Measurements from ENCODE around the gene KRTAP4-2.
"Not testable (repeated sequence)": the region's sequence is repeated elsewhere in the genome, so short reads cannot be mapped to it uniquely, and the experiment has no call there.

Gene KRTAP4-2

DNA sequence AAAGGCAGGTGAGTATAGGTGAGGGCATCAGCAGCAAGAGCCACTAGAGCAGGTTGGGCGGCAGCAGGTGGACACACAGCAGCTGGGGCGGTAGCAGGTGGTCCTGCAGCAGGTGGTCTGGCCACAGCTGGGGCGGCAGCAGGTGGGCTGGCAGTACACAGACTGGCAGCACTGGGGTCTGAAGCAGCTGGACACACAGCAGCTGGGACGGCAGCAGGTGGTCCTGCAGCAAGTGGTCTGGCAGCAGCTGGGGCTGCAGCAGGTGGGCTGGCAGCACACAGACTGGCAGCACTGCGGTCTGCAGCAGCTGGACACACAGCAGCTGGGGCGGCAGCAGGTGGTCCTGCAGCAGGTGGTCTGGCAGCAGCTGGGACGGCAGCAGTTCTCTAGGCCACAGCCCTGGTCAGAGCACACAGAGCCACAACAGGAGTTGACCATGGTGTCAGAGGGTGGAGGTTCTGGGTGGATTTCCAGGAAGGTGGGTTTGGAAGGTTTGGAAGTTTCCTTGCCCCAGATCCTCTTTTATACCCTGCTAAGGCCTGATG lies at the start of gene KRTAP4-2:
TSS of gene KRTAP4-2 (minus strand) at position 495 of the 545 bp plus-strand sequence. CDS start at position 438, 57 bp downstream.
- no peak for DNase-seq

DNA sequence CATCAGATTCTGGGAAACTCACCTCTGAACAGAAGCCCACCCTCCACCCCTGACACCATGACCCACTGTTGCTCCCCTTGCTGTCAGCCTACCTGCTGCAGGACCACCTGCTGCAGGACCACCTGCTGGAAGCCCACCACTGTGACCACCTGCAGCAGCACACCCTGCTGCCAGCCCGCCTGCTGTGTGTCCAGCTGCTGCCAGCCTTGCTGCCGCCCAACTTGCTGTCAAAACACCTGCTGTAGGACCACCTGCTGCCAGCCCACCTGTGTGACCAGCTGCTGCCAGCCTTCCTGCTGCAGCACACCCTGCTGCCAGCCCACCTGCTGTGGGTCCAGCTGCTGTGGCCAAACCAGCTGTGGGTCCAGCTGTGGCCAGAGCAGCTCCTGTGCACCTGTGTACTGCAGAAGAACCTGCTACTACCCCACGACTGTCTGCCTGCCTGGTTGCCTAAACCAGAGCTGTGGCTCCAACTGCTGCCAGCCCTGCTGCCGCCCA lies 48.6 kb upstream of the KRTAP4-2 start, which contains the start of gene KRTAP9-2:
TSS of gene KRTAP9-2 (plus strand) at position 51 of the 498 bp plus-strand sequence. CDS start at position 58, 7 bp downstream.
- not testable (repeated sequence) for DNase-seq

DNA sequence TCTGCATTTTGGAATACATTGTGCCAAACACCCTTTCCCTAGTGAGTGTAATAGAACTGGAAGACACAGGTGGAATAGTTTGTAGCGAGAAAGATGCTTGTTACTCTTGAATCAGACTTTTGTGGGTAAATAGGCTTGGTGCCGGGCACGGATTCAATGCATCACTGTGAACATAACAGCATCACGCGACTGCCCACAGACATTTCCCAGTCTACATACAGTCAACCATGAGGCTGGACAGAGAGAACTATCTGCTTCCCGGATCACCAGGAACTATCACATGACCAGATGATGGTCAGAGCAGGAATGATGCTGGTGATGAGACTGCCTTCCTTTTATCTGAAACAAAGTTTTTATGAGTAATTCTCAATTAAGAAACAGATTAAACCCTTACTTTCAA lies 48.0 kb upstream of the KRTAP4-2 start:
- no peak for DNase-seq

DNA sequence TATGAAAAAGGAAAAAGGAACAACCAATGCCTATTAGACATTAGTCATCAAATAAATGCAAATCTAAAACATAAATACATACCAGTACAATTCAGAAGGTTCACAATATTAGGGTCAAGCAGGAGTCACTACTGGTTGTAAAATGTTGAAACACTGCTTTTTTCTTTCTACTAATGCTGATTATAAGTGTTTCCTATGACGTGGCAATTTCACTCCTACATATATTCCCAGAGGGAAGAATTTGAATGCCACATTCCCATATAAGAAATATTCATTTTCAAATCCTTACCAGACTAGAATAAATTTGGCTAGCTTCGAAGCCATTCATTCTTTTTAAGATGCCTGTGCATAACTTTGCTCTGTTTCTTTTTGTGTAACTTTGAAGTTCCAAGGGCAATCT lies 45.8 kb upstream of the KRTAP4-2 start:
- no peak for DNase-seq

DNA sequence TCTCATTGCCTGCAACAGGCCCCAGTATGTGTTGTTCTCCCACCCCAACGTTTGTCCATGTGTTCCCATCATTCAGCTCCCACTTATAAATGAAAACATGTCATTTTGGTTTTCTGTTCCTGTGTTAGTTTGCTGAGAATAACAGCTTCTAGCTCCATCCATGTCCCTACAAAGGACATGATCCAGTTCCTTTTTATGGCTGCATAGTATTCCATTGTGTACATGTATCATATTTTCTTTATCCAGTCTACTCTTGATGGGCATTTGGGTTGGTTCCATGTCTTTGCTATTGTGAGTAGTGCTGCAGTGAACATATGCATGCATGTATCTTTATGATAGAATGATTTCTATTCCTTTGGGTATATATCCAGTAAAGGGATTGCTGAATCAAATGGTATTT lies 37.7 kb upstream of the KRTAP4-2 start:
- DNase-seq: no peak

DNA sequence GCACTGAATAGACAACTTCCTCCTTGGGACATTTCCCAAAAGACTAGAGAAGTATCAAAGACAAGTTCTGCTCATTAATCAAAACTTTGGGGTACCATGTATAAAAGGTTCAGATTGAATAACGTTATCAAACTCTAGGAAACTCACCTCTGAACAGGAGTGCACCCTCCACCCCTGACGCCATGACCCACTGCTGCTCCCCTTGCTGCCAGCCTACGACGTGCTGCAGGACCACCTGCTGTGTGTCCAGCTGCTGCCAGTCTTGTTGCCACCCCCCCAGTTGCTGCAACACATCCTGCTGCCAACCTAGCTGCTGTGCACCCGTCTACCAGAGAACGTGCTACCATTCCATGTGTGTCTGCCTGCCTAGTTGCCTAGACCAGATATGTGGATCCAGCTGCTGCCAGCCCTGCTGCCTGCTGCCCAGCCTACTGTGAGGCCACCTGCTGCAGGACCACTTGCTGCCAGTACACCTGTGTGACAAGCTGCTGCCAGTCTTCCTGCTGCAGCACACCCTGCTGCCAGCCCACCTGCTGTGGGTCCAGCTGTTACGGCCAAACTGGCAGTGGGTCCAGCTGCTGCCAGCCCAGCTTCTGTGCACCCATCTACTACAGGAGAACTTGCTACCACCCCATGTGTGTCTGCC lies 34.6 kb upstream of the KRTAP4-2 start:
- no peak for DNase-seq

DNA sequence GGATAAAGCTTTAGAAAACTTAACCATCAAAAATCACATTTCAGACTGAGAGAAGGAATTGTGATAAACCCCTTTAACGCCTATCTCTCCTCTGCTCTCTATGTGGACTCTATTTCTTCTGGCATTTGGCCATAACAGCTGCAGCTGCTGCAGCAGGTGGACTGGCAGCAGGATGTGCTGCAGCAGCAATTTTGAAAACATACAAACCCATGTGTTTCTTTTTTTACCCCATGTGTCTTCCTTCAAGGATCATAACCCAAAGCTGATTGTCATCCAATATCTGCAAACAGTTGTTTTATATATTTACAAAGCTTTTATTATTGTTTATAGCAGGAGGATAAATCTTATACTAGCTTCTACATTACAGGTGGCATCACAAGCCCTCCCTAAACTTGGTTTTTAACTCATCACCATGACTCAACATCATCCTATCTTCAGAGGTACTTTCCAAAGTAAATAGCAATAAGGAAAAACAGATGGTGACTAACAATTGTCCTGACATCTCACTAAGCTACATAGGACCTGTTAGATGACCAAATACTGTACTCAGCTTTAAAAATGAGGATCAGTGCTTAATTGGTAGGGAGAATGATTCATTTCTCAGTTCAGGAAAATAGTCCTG lies 33.9 kb upstream of the KRTAP4-2 start:
- DNase-seq: no peak

DNA sequence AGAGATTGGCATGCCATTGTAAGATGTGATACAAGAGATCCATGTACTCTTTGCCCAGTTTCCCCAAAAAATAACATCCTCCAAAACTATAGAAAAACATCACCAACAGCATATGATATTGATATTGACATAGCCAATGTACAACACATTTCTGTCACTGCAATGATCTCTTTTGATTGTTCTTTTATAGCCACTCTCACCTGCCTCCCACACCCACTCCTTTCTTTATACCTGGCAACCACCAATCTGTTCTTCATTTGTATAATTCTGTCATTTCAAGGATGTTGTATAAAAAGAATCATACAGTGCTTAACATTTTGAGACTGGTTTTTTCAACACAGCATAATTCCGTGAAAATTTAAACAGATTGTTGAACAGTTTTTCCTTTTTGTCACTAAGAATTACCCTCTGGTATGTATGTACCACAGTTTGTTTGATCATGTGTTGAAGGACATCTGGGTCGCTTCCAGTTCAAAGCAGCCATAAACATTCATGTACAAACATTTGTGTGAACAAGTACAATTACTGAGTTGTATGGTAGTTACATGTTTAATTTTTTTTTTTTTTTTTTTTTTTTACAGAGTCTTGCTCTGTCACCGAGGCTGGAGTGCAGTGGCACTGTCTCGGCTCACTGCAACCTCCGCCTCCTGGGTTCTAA lies 21.5 kb upstream of the KRTAP4-2 start:
- no peak for DNase-seq

DNA sequence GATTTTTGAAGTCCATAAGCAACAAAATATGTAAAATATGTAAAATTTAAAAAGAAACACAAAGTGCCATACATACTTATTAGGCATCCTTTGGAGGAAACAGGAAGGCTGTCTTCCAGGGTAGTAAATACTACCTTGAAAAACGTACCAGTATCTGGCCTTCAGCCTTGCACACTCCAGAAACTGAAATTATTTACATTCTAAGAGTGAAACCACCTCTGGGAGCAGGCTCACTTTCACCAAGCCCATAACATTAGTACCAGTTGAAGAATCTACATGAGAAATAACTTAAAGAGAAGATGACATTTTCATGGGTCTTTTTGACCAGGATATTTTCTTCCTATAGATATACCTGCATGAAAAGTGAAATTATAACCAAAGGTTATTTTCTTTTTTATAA lies 18.0 kb upstream of the KRTAP4-2 start:
- DNase-seq: no peak

DNA sequence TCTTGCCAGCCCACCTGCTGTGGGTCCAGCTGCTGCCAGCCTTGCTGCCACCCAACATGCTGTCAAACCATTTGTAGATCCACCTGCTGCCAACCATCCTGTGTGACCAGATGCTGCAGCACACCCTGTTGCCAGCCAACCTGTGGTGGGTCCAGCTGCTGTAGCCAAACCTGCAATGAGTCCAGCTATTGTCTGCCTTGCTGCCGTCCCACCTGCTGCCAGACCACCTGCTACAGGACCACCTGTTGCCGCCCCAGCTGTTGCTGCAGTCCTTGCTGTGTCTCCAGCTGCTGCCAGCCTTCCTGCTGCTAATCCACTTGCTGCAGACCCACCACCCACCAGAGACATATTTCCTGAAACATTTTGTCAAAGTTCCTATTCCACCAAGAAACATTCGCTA lies 12.3 kb upstream of the KRTAP4-2 start:
- DNase-seq: no peak

DNA sequence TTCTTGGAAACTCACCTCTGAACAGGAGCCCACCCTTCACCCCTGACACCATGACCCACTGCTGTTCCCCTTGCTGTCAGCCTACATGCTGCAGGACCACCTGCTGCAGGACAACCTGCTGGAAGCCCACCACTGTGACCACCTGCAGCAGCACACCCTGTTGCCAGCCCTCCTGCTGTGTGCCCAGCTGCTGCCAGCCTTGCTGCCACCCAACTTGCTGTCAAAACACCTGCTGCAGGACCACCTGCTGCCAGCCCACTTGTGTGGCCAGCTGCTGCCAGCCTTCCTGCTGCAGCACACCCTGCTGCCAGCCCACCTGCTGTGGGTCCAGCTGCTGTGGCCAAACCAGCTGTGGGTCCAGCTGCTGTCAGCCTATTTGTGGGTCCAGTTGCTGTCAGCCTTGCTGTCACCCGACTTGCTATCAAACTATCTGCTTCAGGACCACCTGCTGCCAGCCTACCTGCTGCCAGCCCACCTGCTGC lies 11.9 kb upstream of the KRTAP4-2 start, which contains the start of gene KRTAP9-1:
TSS of gene KRTAP9-1 (plus strand) at position 51 of the 482 bp plus-strand sequence. CDS start at position 51, 0 bp downstream.
- DNase-seq: not testable (repeated sequence)

DNA sequence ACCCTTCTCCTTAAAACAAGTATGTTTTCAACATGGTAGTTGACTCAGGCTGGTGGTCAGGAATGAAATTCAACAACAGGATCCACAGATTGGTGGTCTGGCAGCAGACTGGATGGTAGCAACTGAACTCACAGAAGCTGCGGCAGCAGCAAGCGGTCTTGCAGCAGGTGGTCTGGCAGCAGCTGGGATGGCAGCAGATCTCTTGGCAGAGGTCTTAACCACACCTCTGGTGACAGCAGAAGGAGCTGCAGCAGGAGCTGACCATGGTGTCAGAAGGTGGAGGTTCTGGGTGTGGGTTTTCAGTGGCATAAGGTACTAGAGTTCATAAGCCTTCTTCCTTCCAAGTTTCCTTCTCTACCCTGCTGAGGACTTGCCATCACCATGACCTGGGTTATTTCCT lies 8.9 kb upstream of the KRTAP4-2 start:
- DNase-seq: no peak

DNA sequence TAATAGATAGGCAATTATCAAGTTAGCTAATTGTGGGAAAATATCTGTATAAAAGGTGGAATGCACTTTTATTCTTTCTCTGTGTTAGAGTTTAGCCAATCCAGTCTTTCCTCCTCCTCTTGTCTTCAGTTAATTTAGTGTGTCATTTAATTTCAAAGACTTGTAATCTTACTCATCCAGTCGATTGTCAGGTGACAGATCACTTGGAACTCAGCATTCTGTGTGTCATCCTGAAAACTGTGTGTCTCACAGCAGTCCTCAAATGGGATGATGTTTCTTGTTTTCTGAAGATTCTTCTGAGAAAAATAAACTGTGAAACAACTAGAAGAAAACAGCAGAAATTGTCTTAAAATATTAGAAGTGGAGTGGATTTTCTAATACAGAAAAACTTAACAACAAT lies 7.0 kb upstream of the KRTAP4-2 start:
- no peak for DNase-seq

DNA sequence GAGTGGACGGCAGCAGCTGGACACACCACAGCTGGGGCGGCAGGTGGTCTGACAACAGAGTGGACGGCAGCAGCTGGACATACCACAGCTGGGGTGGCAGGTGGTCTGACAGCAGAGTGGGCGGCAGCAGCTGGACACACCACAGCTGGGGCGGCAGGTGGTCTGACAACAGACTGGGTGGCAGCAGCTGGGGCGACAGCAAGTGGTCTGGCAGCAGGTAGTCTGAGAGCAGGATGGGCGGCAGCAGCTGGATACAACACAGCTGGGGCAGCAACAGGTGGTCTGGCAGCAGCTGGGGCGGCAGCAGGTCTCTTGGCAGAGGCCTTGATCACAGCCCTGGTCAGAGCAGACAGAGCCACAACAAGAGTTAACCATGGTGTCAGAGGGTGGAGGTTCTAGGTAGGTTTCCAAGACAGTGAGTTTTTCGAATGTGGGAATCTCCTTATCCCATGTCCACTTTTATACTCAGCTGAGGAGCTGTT lies 6.5 kb upstream of the KRTAP4-2 start, which contains the start of gene KRTAP4-1:
TSS of gene KRTAP4-1 (minus strand) at position 432 of the 482 bp plus-strand sequence. CDS start at position 375, 57 bp downstream.
- no peak for DNase-seq

DNA sequence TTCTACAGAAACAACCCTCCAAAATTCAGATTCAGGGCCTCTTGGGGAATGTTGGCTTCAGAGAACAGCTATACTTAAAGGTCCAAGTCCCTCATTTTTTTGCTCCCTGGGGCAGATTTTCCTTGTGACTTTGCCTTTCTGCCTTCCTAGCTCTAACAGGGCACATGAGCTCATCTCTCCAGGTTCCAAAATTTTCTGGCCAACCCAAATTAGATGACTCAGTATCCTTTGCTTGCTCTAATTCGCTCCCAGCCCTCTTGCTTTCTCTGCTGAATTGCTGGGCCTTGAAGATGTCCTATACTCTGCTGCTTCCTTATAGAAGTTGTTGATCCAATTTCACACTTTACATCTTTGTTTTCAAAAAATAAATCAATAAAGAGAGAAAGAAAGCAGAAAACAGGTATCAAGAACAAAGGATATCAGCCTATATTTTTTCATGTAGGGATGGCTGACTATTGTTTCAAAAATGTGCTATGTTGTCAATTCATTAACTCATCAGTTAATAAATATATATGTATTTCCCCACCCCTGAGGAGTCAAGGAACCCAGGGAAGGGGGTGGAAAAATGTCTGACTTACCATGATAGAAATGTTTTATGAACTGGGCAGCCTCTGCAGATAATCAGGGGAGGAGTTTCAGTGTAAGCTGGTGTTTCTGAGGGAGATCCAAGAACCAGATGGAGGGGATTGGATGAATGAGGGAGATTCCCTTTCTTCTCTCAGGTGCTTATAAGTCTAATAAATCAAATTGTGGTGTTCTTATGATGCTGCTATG lies 1.0 kb upstream of the KRTAP4-2 start:
- no peak for DNase-seq

DNA sequence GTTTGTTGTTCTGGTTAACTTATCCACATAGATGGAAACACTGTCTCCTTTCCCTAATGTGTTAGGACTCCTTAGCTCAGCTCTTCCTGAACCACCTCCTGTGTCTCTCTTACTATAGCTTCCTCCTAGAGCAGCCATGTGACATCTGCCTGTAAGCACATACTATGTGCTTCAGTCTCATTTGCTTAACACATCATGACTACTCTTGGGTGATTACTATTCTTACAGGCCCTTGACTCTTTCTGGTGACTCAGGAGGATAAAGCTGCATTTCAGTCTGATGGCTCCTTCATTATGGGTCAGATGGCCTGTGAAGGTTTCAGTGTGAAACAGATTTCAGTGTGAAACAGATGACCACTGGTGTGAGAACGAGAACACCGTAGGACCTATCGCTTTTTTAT lies 320 bp upstream of the KRTAP4-2 start:
- no peak for DNase-seq

DNA sequence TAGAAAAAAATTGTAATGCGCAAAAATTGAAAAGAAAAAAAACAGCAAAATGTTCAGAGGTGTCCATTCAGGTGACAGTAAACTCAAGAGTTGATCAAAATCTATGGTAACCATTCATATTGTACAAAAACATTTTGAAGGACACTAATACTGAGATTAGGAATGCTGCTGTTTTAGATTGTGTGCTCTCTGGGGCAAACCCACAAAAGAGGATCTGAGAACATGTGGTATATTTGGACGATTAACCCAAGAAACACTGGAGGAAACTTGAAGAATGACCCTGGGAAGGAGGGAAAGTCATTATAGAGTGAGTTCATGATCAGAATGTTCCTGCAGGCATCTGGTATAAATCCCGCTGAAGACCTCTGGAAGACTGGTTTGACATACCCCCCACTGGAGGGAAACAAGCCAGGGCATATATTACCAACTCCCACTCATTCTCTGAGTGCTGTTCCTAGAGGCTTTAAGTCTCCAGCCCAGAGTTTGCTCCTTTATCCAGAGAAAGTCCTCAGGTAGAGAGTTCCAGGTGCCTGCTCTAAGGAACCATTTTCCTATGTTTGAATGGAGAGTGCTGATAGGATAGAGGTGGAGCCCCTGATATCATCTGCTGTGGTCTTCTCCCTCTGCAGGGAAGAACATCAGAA lies 1.2 kb downstream of the KRTAP4-2 start:
- no peak for DNase-seq

DNA sequence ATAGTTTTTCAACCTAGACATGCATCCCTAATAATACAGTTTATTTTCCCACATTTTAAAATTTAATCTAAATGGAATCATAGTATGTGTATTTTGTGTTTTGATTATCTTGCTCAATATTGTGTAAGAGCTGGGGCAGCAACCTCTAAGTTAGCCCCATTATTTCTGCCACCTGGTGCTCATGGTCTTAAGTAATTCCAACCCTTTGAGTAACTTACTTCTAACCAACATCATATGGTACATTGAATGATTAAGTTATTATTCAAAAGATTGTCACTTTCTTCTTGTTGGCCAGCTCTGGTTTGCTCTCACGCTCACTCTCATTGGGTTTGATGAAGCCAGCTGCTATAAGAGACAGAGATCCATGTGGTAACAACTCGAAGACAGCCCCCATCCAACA lies 6.1 kb downstream of the KRTAP4-2 start:
- DNase-seq: no peak

DNA sequence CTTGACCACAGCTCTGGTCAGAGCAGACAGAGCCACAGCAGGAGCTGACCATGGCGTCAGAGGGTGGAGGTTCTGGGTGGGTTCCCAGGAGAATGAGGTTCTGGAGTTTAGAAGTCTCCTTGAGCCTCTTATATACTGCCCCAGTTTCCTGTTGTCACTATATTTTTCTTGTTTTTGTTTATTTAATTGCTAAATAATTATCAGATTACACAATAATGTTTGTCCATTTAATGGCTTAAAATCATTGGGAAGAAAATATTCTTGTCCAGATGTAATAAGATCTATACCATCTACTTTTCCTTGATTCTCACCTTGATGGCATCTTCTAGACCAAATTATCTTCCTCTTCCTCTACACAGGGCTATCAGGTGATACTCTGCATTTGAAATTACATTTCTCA lies 9.9 kb downstream of the KRTAP4-2 start, which contains the start of gene KRTAP4-3:
TSS of gene KRTAP4-3 (minus strand) at position 101 of the 400 bp plus-strand sequence. CDS start at position 52, 49 bp downstream.
- no peak for DNase-seq

DNA sequence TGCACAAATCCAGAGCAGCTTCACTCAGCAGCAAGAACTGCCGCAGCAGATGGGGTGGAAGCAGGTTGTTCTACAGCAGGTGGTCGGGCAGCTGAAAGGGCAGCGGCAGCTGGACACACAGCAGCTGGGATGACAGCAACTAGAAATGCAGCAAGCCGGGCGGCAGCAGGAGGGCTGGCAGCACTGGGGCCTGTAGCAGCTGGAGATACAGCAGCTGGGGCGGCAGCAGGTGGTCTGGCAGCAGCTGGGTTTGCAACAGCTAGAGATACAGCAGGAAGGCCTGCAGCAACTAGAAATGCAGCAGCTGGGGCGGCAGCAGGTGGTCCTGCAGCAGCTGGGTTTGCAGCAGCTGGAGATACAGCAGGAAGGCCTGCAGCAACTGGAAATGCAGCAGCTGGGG lies 10.5 kb downstream of the KRTAP4-2 start:
- DNase-seq: no peak

DNA sequence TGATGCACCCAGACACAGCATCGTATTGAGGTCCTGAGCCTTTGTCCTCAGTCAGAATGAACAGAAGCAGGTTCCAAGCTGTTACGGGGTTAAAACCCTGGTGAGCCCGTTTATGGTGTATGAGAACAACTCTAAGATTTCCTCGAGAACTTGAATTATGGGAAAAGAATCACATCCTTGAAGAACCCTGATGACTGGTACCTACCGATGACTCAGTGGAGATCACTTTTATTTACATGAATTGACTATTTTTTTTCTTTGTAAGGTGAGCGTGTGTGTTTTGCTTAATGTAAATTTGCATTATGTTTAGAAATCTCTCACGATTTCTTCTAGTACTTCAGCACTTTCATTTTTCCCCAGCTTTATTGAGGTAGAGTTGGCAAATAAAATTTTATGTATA lies 14.2 kb downstream of the KRTAP4-2 start:
- no peak for DNase-seq

DNA sequence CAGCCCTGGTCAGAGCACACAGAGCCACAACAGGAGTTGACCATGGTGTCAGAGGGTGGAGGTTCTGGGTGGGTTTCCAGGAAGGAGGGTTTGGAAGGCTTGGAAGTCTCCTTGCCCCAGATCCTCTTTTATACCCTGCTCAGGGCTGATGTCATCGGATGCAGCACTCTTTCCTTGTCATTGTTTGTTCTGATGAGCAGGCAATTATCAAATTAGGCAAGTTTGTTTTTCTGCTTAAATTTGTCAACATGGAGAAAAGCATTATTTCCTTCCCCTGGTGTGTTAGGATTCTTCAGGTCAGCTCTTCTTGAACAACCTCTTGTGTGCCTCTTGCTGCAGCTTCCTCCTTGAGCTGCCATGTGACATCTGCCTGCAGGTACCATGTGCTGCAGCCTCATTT lies 17.4 kb downstream of the KRTAP4-2 start, which contains the start of gene KRTAP4-4:
TSS of gene KRTAP4-4 (minus strand) at position 101 of the 400 bp plus-strand sequence. CDS start at position 44, 57 bp downstream.
- no peak for DNase-seq
